EL (cell line): ENCODE measurements around the gene WNT3.
"Not testable (repeated sequence)": the region's sequence is repeated elsewhere in the genome, so short reads cannot be mapped to it uniquely, and the experiment has no call there.

Experiments used
- DNase-seq: peaks from one replicate; pipeline ENCODE4 v3.0.0-alpha.2; 2016

WNT3 gene

DNA sequence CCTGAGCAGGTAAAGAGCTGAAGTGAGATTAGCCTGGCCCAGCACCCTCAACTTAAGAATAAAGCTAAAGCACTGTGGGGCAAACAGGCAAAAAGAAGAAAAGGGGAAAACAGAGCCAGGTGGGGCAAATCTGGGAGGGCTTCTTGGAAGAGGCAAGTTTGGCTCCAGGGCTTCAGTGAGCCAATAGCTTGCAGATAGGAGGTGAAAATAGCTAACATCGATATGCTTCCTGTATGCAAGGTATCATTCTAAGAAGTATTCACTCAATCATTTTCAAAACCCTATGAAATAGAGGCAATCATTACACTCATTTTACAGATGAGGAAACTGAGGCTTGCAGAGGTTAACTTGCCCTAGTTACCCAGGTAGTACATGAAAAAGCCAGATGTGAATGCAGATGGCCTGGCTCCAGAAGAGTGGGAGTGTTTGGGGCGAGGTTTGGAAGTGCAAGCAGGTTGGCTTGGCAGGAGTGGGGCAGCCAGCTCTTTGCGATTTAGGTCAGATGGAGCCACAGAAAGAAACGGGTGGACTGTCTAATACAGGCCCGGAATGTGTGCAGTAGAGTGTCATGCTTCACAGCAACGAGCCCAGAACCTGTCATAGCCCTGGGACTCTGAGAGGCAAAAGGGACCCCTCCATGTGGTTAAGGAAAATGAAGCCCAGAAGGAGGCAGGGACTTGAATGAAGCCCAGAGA lies 5.7 kb downstream of the WNT3 start:
- DNase-seq = no peak

DNA sequence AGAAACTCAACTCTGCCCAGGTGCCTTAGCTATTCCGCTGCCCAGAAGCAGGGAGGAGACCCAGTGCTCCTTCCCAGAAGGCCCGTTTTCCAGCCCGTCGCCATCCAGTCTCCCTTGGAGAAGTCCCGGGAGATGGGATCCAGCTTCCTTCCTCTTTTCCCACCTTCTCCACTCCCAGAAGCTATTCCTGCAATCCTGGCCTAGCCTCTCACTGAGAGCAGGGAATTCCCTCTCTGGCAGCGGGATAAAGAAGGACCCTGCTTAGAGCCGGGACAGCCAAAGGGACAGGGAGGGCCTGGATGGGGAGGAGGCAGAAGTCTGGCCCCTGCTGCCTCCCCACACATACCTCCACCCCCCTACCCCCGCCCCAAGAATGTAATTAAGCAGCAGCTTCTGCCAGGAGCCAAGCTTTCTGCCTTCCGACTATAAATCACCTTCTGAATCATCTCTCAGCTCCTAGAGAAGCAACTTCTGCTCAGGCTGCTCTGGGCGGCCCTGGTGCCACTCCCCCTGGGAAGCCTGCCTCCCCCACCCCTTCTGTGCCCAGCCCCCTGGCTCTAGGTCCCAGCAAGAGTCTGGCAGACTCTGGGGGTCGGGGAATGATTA lies 6.4 kb downstream of the WNT3 start:
- DNase-seq = peak; percentile 73

DNA sequence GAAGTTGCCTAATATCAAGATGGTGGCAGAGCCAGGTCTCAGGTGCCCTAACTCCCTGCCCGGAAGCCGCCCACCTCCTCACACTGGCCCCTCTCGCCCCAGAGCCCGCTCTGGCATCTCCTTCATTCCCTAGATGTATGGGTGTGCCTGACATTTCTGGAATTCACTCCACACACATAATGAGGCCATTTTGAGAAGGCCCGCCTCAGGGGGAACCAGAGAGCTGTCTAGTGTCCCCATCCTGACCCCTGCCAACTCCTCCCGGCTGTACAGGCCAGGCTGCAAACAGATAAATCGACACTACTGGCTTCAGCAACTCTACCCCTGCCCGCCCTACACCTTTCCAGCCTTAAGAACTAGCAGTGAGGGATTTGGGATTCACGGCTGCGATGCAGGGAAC lies 7.7 kb downstream of the WNT3 start:
- no peak for DNase-seq

DNA sequence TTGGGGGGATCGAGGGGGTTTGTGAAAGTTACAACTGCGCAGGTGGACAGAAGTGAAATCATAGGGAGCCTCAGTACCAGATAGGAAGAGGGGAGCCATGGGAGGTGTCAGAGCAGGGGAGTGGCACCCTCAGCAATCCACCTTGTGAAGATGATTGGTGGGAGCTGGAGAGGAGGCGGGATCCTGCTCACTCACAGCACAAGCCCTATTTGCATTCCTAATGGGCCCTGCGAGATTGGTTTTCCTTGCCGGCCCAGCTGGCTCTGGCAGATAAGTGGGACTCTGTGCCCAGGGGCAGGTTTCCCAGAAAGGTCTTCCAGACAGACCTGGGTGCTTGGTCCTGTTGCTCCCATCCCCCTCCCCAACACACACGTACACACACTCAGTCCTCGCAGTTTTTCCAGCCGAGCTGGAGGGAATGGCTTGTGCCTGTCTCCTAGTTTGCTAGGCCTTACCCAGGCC lies 9.4 kb downstream of the WNT3 start:
- no peak for DNase-seq

DNA sequence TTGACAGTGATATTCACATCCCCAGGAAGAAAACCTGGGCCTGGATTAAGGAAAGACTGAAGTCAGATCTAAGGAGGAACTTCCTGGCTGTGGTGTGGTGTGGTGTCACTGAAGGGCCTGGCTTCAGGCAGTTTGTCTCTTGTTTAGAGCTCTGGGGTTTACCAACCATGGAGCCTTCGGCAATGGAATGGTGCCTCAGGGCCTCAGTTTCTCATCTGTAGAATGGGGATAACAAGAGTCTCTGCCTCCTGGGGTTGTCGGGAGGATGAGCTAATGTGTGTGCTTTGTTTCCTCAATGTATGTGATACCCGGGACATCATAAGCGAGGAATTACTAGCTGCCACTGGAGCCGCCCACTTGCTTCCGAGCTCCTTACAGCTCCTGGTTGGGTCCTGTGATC lies 12.7 kb downstream of the WNT3 start:
- DNase-seq = no peak

DNA sequence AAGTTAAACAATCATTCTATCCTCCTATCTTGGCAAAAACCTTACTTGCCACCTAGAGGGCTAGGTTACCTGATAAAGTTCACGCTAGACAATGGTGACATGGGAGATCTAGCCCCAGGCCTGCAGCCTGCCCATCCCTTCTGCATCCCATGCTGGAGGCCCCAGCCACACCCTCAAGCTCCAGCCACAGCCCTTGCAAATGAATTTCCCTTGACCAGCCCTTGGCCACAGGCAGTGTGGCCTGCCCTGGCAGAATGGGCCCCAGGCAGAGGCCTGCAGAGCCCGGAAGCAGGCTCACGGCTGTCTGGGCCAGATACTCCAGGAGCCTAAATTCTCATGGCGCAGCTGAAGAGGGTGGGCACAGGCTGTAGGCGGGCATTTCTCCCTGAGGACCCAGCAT lies 14.9 kb downstream of the WNT3 start:
- no peak for DNase-seq

DNA sequence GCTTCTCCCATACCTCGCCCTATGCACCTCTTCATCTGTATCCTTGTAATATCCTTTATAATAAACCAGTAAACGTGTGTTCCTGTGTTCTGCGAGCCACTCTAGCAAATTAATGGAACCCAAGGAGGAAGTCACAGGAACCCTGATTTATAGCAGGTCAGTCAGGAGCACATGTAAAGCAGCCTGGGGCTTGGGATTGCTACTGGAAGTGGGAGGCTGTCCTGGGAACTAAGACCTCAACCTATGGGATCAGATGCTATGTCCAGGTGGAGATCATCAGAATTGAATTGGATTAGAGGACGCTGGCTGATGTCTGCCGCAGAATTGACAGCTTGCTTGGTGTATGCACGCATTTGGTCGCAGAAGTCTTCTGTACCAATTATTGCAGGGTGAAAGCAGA lies 15.7 kb downstream of the WNT3 start:
- no peak for DNase-seq

DNA sequence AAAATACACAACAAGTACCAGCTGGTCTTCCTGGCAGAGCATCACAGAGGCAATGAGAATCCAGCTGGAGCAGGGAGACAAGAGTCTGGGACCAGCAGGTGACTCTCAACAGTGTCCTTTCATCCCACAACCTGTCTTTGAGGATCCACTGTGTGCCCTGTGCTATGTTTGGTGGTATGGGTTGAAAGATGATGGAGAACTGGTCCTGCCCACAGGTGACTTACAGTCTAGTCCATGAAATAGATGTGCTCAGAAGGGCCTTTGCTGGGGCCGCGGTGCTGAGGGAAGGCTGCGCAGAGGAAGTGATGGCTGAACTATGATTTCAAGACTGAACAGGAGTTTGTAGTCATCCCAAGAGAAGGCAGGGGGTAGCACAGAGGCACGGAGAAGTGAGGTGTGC lies 17.9 kb downstream of the WNT3 start:
- DNase-seq = no peak

DNA sequence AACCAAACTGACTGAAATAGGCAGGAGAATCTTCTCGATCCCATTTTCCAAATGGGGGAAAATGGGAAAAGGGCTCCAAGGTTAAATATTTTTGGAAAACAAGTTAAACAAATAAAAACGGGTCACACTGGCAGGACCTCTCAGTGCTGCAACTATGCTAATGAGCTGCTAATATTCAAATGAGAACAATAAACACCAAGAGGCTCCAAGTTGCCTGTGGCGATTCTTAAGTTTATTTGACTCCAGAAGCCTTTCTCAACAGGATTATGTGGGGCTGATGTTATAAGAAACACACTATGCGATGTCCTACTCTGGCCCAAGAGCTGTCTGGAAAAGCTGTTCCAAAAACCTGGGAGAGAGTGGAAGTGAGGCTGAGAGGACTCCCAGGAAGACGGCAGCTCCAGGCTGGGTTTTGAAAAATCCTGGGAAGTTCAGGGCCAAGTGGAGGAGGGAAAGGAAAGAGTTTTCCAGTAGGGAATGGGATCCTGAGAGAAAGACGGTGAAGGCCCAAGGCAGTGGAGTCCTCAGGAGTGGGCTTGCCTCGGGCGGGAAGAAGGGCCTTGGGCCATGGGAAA lies 21.4 kb downstream of the WNT3 start:
- DNase-seq = no peak

DNA sequence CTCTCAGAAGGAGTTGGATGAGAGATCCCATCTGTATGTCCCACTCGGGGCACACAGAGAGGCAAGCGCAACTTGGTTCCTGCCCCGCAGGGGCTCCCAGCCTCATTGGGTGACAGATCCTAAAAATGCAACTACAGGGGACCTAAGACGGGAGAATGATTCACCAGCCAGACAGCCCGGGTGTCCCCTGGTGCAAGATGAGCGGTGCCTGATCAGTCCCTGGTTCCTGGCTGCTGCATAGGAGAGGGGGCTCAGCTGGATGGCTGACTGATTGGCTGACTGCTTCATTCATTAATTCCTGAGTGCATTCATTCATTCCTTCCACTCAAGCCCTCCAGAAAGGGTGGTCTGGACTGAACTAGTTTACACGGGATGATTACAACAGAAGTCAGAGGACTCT lies 22.0 kb downstream of the WNT3 start:
- no peak for DNase-seq

DNA sequence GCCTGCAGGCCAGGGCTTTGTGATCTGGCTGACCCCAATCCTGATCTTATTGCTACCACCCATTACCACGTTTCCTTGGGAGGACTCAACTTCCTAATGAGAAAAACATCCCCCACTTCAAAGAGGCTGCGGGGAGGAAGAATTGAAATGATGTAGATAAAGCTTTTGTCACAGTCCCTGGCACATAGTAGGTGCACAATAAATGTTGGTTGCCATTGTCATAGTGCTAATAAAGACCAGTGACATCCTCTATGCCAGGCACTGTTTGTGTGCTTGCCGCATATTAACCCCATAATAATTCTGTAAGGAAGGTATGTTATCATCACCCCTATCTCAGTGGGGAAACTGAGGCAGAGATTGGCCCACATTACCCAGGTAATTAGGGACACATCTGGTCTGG lies 22.4 kb downstream of the WNT3 start:
- no peak for DNase-seq

DNA sequence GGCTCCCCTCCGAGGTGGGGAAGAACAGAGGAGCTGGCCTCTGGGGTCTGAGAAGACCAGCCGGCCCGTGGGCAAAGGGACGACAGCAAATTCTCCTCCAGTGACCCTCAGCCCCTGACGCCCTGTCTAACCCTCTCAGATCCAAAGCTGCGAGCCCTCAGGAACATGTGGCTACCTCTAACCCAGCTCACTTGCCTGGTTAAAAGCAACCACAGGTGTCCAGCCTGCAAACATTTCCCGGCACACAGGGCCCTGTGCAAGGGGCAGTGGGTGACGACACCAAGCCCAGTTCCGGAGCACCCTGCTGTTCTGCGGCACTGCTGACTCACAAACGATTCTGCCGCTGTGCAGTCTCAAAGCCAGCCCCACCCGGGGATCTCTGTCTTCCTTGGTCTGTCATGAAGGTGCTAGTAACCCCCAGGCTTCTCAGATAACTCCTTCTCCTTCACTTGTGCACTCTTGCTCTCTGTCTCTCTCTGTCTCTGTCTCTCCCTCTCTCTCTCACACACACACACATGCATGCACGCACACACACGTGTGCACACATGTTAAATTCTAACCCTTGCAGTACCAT lies 23.0 kb downstream of the WNT3 start:
- DNase-seq = peak; percentile 55

DNA sequence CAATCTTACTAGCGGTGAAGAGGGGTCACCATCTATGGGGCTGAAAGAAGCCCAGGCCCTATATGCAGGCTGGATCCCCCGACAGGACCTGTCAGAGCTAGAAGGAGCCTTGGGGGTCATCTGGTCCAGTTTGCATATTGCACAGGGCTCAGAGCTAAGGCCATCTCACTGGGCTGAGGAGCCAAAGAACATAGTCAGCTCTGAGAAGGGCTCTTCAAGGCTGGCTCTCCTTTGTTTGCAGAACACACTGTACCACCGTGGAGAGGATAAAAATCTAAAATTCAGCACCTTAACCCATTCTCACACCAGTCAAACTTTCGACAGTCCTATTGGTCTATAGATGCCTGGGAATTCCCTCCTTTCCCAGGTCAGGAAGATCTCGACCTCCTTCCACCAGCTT lies 24.2 kb downstream of the WNT3 start:
- no peak for DNase-seq

DNA sequence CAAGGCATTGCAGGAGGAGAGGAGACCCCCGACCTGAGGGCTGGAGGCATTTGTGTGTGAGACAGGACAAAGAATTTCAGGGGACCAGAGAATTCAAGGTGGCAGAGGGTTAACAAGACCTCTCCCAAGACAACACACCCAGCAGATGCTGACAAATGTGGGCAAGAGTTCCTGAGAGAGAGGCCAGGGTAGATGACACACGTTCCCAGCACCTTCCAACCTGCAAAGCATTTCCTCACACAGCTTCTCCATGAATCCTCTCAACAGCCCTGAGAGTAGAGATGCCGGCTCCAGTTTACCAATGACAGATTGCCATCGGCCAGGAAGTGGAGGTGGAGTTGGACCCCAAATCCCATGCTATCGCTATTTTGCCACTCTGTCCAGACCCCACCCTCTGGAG lies 25.0 kb downstream of the WNT3 start:
- DNase-seq = no peak

DNA sequence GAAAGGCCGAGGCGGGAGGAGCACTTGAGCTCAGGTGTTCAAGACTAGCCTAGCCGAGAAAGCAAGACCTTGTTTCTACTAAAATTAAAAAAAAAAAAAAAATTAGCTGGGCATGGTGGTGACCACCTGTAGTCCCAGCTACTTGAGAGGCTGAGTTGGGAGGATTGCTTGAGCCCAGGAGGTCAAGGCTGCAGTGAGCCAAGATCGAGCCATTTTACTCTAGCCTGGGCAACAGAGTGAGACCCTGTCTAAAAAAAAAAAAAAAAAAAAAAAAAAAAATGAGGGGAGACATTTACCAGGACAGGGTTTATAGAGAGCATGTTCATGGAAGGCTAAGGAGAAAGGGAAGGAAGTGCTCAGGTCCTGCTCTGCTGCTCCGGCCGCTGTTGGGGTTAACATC lies 25.5 kb downstream of the WNT3 start:
- DNase-seq = not testable (repeated sequence)

DNA sequence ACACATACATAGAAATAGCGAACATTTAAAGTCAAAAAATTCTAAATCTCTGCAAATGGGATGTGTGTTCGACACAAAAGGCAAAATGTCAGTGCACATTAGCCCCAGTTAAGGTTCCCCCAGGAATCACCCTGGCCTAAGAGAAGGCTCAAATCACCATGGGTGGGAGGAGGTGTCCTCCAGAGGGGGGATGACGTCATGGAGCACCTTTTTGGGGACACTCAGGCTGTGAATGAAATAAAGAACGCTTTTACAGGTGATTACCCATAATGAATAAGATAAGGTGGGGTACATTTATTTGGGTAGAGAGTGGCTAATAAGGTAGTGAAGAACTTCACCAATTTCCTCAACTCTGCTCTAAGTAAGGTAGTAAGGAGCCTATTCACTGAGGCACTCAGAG lies 26.4 kb downstream of the WNT3 start:
- no peak for DNase-seq

DNA sequence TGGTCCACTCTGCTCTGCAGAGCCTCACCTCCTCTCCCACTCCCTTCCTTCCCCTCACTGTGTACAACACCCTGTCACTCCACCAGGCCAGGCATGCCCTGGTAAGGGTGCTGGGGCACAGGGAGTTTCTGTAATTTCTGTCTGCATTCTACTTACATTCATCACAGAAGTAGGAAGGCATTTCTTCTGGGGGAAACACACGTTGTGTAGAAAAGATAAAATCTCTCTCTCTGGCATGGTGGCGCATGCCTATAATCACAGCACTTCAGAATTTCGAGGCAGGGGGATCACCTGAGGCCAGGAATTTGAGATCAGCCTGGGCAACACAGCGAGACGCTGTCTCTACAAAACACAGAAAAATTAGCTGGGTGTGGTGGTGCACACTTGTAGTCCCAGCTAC lies 27.0 kb downstream of the WNT3 start:
- no peak for DNase-seq

DNA sequence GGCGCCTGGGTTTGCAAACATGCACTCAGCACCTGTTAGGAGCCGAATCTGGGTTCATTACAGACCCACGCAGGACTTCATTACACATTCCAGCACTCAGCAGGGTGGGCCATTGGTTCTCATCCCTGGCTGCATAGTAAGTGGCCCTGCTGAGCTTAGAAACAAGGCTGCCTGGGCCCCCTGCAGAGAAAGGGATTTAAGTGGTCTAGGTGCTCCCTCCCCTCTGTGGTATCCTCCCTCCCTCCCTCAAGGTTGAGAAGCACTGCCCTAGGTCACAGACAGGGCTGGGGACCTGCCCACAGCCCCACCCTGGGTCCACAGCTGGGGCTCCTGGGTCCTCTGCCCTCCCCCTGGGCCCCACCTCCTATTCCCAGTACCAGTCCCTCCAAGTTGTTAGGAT lies 28.3 kb downstream of the WNT3 start:
- DNase-seq = no peak

DNA sequence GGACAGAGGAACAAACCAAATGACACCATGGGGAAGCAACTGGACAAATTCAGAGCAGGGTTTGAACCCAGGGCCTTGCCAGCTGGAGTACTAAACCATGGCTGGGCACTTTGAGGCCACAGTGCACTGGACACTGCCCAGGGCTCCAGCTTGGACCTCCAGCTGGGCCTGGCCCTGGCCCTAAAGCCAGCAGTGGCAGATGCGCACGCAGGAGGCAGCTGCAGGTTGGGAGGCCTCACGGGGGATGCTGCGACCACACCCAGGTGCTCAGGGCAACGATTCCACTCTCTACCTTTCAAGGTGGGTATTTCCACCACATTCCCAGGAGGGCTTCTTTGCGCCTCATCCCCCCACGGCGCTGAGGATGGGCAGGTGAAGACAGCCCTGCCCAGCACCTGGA lies 28.9 kb downstream of the WNT3 start:
- DNase-seq = no peak

DNA sequence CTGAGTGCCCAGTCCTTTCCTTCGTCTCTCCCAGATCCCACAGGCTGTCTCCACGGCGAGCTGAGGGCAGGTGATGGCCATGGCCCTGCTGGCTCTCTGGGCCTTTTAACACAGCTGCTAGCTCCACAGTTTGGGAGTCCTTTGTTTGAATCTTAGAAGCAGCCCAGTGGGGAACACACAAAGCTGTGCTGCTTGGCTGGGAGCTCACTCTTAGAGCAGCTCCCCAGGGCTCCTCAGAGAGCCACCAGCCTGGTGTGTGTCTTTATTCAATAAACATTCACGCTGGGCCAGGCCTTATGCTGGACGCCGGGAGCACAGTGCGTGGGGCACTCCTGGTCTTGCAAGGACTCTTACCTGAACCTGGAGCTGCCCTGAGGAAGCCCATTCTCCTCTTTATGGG lies 29.7 kb downstream of the WNT3 start:
- no peak for DNase-seq

DNA sequence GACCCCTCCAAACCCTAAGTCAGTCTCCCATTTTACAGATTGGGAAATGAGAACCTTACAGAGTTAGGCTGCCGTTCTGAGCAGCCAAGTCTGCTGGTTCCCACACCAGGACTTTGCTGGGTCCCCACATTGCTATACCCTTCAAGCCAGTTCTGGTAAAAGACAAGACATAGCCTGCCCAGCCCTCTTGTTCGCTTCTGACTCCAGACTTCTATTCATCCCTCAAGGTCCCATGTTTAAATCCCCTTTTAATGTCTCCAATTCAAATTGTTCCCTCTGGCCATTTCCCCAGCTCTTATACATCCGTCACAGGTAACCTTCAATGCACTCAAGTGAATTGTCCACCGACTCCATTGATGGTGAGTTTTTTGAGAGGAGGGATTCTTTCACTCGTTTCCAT lies 30.2 kb downstream of the WNT3 start:
- no peak for DNase-seq

DNA sequence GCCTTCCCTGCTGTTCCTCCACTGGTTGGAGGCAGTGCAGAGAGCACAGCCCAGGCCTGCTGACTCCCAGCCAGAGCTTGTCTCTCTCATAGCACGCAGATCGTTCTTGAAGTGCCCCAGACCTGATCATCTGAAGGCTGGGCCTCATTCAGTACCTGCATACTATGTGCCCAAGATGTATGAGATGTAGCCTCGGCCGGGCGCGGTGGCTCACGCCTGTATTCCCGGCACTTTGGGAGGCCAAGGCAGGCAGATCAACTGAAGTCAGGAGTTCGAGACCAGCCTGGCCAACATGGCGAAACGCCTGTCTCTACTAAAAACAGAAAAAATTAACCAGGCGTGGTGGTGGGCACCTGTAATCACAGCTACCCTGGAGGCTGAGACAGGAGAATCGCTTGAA lies 31.0 kb downstream of the WNT3 start:
- DNase-seq = no peak

DNA sequence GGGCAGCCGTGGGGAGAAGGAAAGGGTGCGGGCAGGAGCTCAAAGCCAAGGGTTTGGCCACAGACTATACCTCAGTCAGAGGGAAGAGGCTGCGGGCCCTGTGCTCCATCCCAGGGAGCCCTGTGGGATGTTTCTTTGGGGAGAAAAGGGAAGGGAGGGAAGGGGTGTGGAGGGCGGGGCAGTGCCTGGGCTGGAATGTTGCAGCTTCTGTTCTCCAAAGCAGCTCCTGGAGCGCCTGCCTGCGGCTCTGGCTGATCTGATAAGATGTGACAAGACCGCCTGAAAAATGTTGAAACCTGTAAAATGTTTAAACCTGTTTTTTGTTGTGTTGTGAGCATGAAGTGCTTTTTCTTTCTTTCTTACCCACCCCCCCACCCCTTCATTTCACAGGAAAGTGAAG lies 32.8 kb downstream of the WNT3 start:
- DNase-seq = no peak

DNA sequence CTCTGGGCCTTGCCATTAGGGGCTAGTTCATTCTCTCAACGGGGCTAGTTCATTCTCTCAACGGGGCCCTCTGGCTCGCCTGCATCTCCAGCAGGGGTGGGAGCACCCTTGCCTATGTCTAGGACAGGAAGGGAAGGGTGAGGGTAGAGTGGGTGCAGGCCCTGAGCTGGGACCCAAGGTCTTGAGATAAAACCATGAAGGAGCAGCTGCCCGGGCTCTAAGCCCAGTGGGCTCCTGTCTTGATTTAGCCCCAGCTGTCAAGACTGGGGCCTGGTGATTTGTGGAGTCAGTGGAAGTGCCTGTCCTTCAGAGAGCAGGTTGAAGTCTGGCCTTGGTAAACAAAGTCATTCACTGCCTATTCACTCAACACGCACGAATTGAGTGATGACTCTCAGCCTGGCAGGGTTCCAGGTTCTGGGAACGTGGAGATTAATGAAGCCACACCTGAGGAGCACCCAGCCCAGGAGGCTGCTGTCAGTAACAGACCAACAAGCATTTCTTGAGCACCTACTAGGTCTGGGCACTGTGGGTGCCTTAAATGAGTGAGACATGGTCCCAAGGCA lies 35.4 kb downstream of the WNT3 start:
- DNase-seq = no peak
